Prostate gland (tissue), 2 donors: Measurements from ENCODE around the gene PHLDA2.
"Not testable (repeated sequence)": the region's sequence is repeated elsewhere in the genome, so short reads cannot be mapped to it uniquely, and the experiment has no call there.

Source experiments
- CTCF ChIP-seq, 4 experiments: fragments of 200-600 bp in 2 of 4; fragments of 450-650 bp in 2 of 4; sonication (generic) in 2 of 4; IDR thresholded peaks; 1 replicate in 3 of 4; 2 replicates in 1 of 4; pipeline ENCODE4 v1.5.1; 2016 to 2019; ENCODE audit warnings: antibody characterized with exemption in 4 of 4, mild to moderate bottlenecking in 2 of 4, moderate library complexity in 2 of 4
- POLR2A ChIP-seq: fragments of 450-650 bp; IDR thresholded peaks from one replicate; pipeline ENCODE4 v1.6.1; 2016; ENCODE audit warnings: antibody characterized with exemption, mild to moderate bottlenecking

DNA sequence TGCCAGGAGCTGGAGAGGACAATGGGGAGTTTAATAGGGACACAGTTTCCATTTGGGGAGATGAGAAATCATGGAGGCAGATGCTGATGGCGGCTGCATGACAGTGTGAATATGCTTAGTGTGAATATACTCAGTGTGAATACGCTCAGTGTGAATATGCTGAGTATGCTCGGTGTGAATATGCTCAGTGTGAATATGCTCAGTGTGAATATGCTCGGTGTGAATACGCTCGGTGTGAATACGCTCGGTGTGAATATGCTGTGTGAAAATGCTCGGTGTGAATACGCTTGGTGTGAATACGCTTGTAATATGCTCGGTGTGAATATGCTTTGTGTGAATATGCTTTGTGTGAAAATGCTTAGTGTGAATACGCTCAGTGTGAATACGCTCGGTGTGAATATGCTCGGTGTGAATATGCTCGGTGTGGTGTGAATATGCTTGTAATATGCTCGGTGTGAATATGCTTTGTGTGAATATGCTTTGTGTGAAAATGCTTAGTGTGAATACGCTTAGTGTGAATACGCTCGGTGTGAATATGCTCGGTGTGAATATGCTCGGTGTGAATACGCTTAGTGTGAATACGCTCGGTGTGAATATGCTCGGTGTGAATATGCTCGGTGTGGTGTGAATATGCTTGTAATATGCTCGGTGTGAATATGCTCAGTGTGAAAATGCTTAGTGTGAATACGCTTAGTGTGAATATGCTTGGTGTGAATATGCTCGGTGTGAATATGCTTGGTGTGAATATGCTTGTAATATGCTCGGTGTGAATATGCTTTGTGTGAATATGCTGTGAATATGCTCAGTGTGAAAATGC, 8.6 kb upstream of the PHLDA2 start:
- TF ChIP-seq POLR2A; CTCF (IDR thresholded peaks at IDR 0.05): not testable (repeated sequence)
